ENCODE results near the gene FKBP2.

DNA sequence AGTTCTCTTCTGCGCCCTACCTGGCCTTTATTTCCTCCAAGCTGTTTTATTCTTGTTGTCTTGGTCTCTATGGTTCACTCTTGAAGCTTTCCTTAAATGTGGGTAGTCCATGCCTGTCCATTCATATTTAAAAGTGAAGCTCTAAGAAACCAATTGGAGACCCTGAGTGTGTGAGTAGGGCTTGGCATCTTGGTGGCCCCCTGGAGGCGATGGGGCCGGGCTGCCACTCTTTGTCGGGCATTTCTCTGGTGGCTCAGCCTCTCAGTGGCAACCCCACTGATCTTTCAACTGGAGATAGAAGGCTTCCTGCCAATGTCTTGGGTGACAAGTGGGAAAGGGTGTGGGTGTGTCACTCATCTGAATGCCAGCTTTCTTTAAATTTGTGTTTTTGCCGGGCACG, 24.0 kb upstream of the FKBP2 start:
- TF ChIP-seq GATA2 (IDR thresholded peaks at IDR 0.05; ENCODE audit: low read depth, low read length): no peak
- TF ChIP-seq GATA3 (IDR thresholded peaks at IDR 0.05; ENCODE audit: low read depth, low read length): no peak
